ENCODE results near the gene TP53I13.

Gene TP53I13

GRCh38 chr17:29581583-29582253, 13.2 kb downstream of the TP53I13 start:
- no peak for DNase-seq (ENCODE audit: low read depth)

- no peak for DNase-seq (ENCODE audit: low read depth)
Measured at GRCh38 chr17:29582254-29582765, 13.8 kb downstream of the TP53I13 start.

- DNase-seq (ENCODE audit: low read depth) = no peak
Measured at GRCh38 chr17:29582772-29583171, 14.3 kb downstream of the TP53I13 start.

GRCh38 chr17:29583324-29584248, 15.1 kb downstream of the TP53I13 start:
- no peak for DNase-seq (ENCODE audit: low read depth)

- no peak for DNase-seq (ENCODE audit: low read depth)
Measured at GRCh38 chr17:29584452-29585079, 16.1 kb downstream of the TP53I13 start.

- DNase-seq (ENCODE audit: low read depth) = no peak
Measured at GRCh38 chr17:29585080-29585751, 16.7 kb downstream of the TP53I13 start.

- no peak for DNase-seq (ENCODE audit: low read depth)
Measured at GRCh38 chr17:29586676-29587469, 18.4 kb downstream of the TP53I13 start.

GRCh38 chr17:29587591-29587990, 19.1 kb downstream of the TP53I13 start:
- no peak for DNase-seq (ENCODE audit: low read depth)

- no peak for DNase-seq (ENCODE audit: low read depth)
Measured at GRCh38 chr17:29588017-29588561, 19.6 kb downstream of the TP53I13 start.

- peak; percentile 50 for DNase-seq (ENCODE audit: low read depth)
Measured at GRCh38 chr17:29588562-29589411, 20.3 kb downstream of the TP53I13 start.

GRCh38 chr17:29589524-29590410, 21.3 kb downstream of the TP53I13 start, which contains the start of gene GIT1:
GIT1 (minus strand) TSS chr17:29589648; CDS start chr17:29589378, 270 bp downstream.
- DNase-seq (ENCODE audit: low read depth) = peak; percentile 82

GRCh38 chr17:29590411-29591145, 22.1 kb downstream of the TP53I13 start:
- no peak for DNase-seq (ENCODE audit: low read depth)

GRCh38 chr17:29591146-29591736, 22.7 kb downstream of the TP53I13 start:
- DNase-seq (ENCODE audit: low read depth) = no peak

- peak; percentile 72 for DNase-seq (ENCODE audit: low read depth)
Measured at GRCh38 chr17:29591737-29592608, 23.5 kb downstream of the TP53I13 start.

GRCh38 chr17:29592850-29593551, 24.5 kb downstream of the TP53I13 start, which contains the start of gene ANKRD13B:
ANKRD13B (plus strand) TSS chr17:29593132; CDS start chr17:29593622, 490 bp downstream.
- DNase-seq (ENCODE audit: low read depth) = no peak
